Upper lobe of right lung (tissue), 1 donor: ENCODE data around the gene GCHFR. TPM values are rescaled to one million over a fixed set of nuclear protein-coding genes. Genes with fewer than 3 reads are reported as not detected.

Experiments used
- ATAC-seq: fragments of 200-7000 bp; cut with Tn5 transposase; one replicate; pipeline ENCODE4 v1.9.1; 2020; ENCODE audit warnings: mild to moderate bottlenecking, moderate library complexity
- DNase-seq: peaks from one replicate; pipeline ENCODE4 v3.0.0-alpha.2; 2020
- H3K27ac ChIP-seq: fragments of 200-600 bp; one replicate; pipeline ENCODE4 v1.8.0; 2022
- H3K27me3 ChIP-seq: fragments of 200-600 bp; one replicate; pipeline ENCODE4 v1.8.0; 2022; ENCODE audit warnings: mild to moderate bottlenecking
- H3K36me3 ChIP-seq: fragments of 200-600 bp; one replicate; pipeline ENCODE4 v1.8.0; 2022
- H3K4me1 ChIP-seq: fragments of 200-600 bp; one replicate; pipeline ENCODE4 v1.8.0; 2022
- H3K4me3 ChIP-seq: fragments of 200-600 bp; one replicate; pipeline ENCODE4 v1.8.0; 2022; ENCODE audit warnings: mild to moderate bottlenecking
- H3K9me3 ChIP-seq: fragments of 200-600 bp; one replicate; pipeline ENCODE4 v1.8.0; 2022
- CTCF ChIP-seq: fragments of 200-600 bp; IDR thresholded peaks from one replicate; pipeline ENCODE4 v1.8.0; 2022; ENCODE audit warnings: antibody characterized with exemption
- intact Hi-C: fragments of 100-400 bp; cut with DNase I; formaldehyde crosslinking; loops from one replicate; pipeline ENCODE4 v1.11.0; 2022
- total RNA-seq: library from RNA; stranded (reverse); fragmentation: NEBNext Ultra II Directional; extraction: Animal tissue kit (Norgen Biotek cat#: 25700); gene quantifications from one replicate; pipeline ENCODE4 v1.2.1, GENCODE V29; 2021
- donor health status: DM: no; HTN: yes; CAD: no; lungs with severe emphysema.

Gene GCHFR
- total RNA-seq, 1 donor from 2014 or later, result 55.2 TPM

DNA sequence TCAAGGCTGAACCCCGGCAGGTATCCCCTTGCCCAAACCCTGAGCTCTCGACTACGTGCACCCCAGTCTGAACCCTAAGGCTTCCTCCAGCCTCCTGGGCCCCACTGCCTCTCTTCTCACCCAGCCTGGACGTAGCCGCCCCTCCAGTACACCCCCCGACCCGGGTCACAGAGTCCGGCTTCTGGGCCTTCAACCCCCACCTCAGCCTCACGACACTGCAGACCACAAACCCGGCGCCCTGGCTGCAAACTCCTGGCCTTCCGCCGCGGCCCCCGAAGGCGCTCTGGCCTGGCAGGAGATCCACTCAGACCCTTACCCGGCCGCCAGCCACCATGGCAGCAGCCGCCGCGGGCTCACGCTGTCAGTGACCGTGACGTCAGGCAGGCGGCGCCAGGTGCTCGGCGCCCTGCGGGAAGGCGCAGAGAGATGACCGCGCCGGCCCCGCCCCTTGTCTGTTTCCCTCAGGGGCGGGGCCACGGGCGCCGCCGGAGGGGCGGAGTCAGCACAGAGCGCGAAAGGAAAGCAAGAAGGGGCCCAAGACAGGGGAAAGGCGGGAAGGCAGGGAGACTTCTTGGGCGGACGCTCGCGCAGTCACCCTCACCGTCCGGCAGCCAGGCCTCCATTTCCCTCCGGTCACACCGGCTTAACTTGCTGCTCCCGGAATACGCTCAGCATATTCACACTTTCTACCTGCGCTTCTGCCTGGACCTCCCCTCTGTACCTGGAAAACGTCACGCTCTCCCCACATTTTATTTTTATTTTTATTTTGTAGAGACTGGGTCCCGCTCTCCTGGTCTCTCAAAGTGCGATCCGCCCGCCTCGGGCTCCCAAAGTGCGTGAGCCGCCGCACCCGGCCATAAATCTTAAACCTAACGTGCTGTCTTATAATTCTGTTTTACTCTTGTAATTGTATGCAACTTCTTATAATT lies 8.7 kb upstream of the GCHFR start, which contains the start of gene RMDN3:
Gene RMDN3, minus strand, starts transcription at position 372 of the 929 bp plus-strand sequence. CDS start 471 bp downstream, outside the sequence.
- intact Hi-C loops, result no loop called here
- H3K4me3 ChIP-seq, result peak within 1 kb of the TSS; percentile 77
- TF ChIP-seq CTCF, result no peak
- H3K27ac ChIP-seq, result peak within 1 kb of the TSS; percentile 82
- peaks cover 17% of the 10 kb centered on the region for H3K4me1 ChIP-seq
- peak; percentile 97 for DNase-seq
- H3K9me3 ChIP-seq, result no peaks in the 10 kb centered on the region
- peak; percentile 99 for ATAC-seq
- no peaks in the 10 kb centered on the region for H3K27me3 ChIP-seq
- H3K36me3 ChIP-seq, result peaks cover 23% of the 10 kb centered on the region

DNA sequence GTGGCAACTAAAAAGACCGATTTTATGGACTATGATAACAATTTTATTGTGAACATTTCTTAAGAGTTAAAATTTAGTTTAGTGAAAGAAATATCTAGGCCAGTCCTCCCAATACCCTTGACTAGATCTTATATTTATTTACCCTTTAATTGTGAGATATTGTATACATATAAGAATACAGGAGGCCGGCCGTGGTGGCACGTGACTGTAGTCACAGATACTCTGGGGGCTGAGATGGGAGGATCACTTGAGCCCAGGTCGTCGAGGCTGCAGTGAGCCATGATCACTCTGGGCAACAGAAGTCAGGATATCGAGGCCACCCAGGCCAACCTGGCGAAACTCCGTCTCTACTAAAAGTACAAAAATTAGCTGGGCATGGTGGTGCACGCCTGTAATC lies 8.1 kb upstream of the GCHFR start:
- Histone ChIP-seq H3K27ac (peak overlapping the region; percentile 82), H3K27me3 (no peaks in the 10 kb centered on the region), H3K9me3 (no peaks in the 10 kb centered on the region), H3K4me3 (peak overlapping the region; percentile 77), H3K4me1 (peaks cover 17% of the 10 kb centered on the region), H3K36me3 (peaks cover 16% of the 10 kb centered on the region)
- ATAC-seq, result no peak
- no peak for DNase-seq
- intact Hi-C loops, result no loop called here
- no peak for TF ChIP-seq CTCF

DNA sequence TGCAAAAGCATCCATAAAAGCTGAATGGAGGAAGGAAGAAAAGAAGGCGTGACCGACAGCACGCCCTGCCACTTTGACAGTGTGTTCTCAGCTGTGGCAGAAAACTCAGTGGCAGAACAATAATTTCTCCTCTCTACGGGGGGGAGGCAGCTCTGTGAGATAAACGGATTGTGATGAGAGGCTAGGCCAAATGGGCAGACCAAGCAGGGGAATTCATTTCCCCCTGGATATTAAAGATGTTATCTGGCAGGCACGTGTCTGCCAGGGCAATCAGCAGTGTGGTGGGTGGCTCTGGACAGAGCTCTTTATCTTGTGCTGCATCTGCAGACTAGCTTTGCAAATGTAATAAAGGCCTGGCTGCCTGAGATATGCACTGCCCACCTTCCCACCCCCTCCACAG lies 6.9 kb upstream of the GCHFR start:
- Histone ChIP-seq H3K27me3 (no peaks in the 10 kb centered on the region), H3K36me3 (peaks cover 5% of the 10 kb centered on the region), H3K4me1 (peaks cover 17% of the 10 kb centered on the region), H3K27ac (no peak overlapping the region), H3K4me3 (no peak overlapping the region), H3K9me3 (no peaks in the 10 kb centered on the region)
- intact Hi-C loops, result no loop called here
- DNase-seq, result no peak
- no peak for TF ChIP-seq CTCF
- no peak for ATAC-seq

GRCh38 chr15:40759961-40760360 lies 3.9 kb upstream of the GCHFR start:
- DNase-seq, result no peak
- intact Hi-C loops, result no loop called here
- TF ChIP-seq CTCF, result no peak
- Histone ChIP-seq H3K9me3 (no peaks in the 10 kb centered on the region), H3K4me1 (peaks cover 19% of the 10 kb centered on the region), H3K27ac (no peak overlapping the region), H3K27me3 (no peaks in the 10 kb centered on the region), H3K36me3 (no peaks in the 10 kb centered on the region), H3K4me3 (no peak overlapping the region)
- no peak for ATAC-seq

- peak; percentile 30 for ATAC-seq
- intact Hi-C loops, result no loop called here
- Histone ChIP-seq H3K36me3 (peaks cover 11% of the 10 kb centered on the region), H3K9me3 (no peaks in the 10 kb centered on the region), H3K4me1 (peaks cover 31% of the 10 kb centered on the region), H3K27me3 (no peaks in the 10 kb centered on the region), H3K27ac (peak overlapping the region; percentile 85), H3K4me3 (peak overlapping the region; percentile 69)
- peak; percentile 90 for DNase-seq
- TF ChIP-seq CTCF, result no peak
Measured at GRCh38 chr15:40762919-40763800, 708 bp upstream of the GCHFR start.
